SK-N-SH (cell line): Measurements from ENCODE around the gene ANKS1B. TPM values are rescaled to one million over a fixed set of nuclear protein-coding genes. Genes with fewer than 3 reads are reported as not detected.

Experiments used
- CTCF ChIA-PET: fragments of 300-600, 350-600 bp; formaldehyde crosslinking; extraction: SDS; loops from one replicate; lab custom pipeline; 2021; lab: Yijun Ruan, JAX
- POLR2A ChIA-PET: fragments of 350-600 bp; sonication (Branson Sonifier 250); formaldehyde crosslinking; extraction: SDS; loops from one replicate; lab custom pipeline; 2020; ENCODE audit warnings: antibody characterized with exemption, inconsistent platforms; lab: Yijun Ruan, JAX
- DNase-seq: peaks from one replicate; pipeline ENCODE4 v3.0.0; 2012
- H2AFZ ChIP-seq: fragments of 200-600 bp; sonication (generic); 2 replicates; pipeline ENCODE4 v1.8.1; 2016; ENCODE audit warnings: antibody characterized with exemption, mild to moderate bottlenecking, low read depth
- H3F3A ChIP-seq: fragments of 200-600 bp; sonication (generic); replicated peaks from 2 replicates; pipeline ENCODE3; 2016; ENCODE audit warnings: antibody characterized with exemption, mild to moderate bottlenecking; ENCODE audit not compliant: insufficient read depth
- H3K27ac ChIP-seq, 2 experiments: fragments of 200-500 bp in 1 of 2; fragments of 200-600 bp in 1 of 2; sonication (Bioruptor generic) in 1 of 2; sonication (generic), shearing (Covaris generic) in 1 of 2; 2 replicates each; pipeline versions ENCODE4 v1.5.1 to v1.6.1; 2014 to 2016; ENCODE audit warnings: low read depth in 2 of 2, inconsistent platforms in 1 of 2, low read length in 1 of 2, mild to moderate bottlenecking in 1 of 2, mixed read lengths in 1 of 2
- H3K27me3 ChIP-seq: fragments of 200-600 bp; sonication (generic), shearing (Covaris generic); 2 replicates; pipeline ENCODE4 v1.6.1; 2016; ENCODE audit warnings: mixed run types; ENCODE audit not compliant: insufficient read depth
- H3K36me3 ChIP-seq, 2 experiments: fragments of 200-500 bp in 1 of 2; fragments of 200-600 bp in 1 of 2; sonication (Bioruptor generic) in 1 of 2; sonication (generic) in 1 of 2; replicated peaks in 1 of 2; 2 replicates each; pipeline versions ENCODE3 to v1.5.1; 2014 to 2016; ENCODE audit warnings: low read length in 1 of 2, mild to moderate bottlenecking in 1 of 2; ENCODE audit not compliant: insufficient read depth in 2 of 2, control insufficient read depth in 1 of 2
- H3K4me1 ChIP-seq, 2 experiments: fragments of 200-500 bp in 1 of 2; fragments of 200-600 bp in 1 of 2; sonication (Bioruptor generic) in 1 of 2; sonication (generic), shearing (Covaris generic) in 1 of 2; 2 replicates each; pipeline versions ENCODE4 v1.5.1 to v1.6.1; 2014 to 2016; ENCODE audit warnings: low read depth in 1 of 2, low read length in 1 of 2, mixed run types in 1 of 2; ENCODE audit not compliant: insufficient read depth in 2 of 2, control insufficient read depth in 1 of 2
- H3K4me2 ChIP-seq: fragments of 200-600 bp; sonication (generic), shearing (Covaris generic); 2 replicates; pipeline ENCODE4 v1.6.1; 2017; ENCODE audit warnings: mixed run types
- H3K4me3 ChIP-seq, 2 experiments: fragments of 200-500 bp in 1 of 2; fragments of 200-600 bp in 1 of 2; sonication (Bioruptor generic) in 1 of 2; sonication (generic), shearing (Covaris generic) in 1 of 2; 2 replicates each; pipeline versions ENCODE4 v1.5.1 to v1.8.1; 2014 to 2016; ENCODE audit warnings: low read depth in 2 of 2, inconsistent platforms in 1 of 2, low read length in 1 of 2, mild to moderate bottlenecking in 1 of 2, mixed read lengths in 1 of 2, moderate library complexity in 1 of 2
- H3K79me2 ChIP-seq: fragments of 200-600 bp; sonication (generic); 2 replicates; pipeline ENCODE4 v1.8.1; 2017; ENCODE audit warnings: mild to moderate bottlenecking; ENCODE audit not compliant: insufficient read depth
- H3K9ac ChIP-seq: fragments of 200-600 bp; sonication (generic); 2 replicates; pipeline ENCODE4 v1.6.1; 2017; ENCODE audit warnings: mixed run types
- H3K9me2 ChIP-seq: fragments of 200-600 bp; sonication (generic); 2 replicates; pipeline ENCODE4 v1.6.1; 2017; ENCODE audit warnings: mixed run types
- H3K9me3 ChIP-seq: fragments of 200-600 bp; sonication (generic); 2 replicates; pipeline ENCODE4 v1.6.1; 2017; ENCODE audit warnings: mixed run types, mild to moderate bottlenecking, moderate library complexity
- H4K20me1 ChIP-seq: fragments of 200-600 bp; sonication (generic); 2 replicates; pipeline ENCODE4 v1.6.1; 2017; ENCODE audit warnings: mild to moderate bottlenecking, mixed run types; ENCODE audit not compliant: insufficient read depth
- ELF1 ChIP-seq: IDR thresholded peaks from 2 replicates; pipeline ENCODE4 v1.4.0; 2012
- EP300 ChIP-seq, 2 experiments: IDR thresholded peaks; 2 replicates each; pipeline versions ENCODE4 v1.4.0 to v1.6.1; 2012; ENCODE audit warnings: borderline replicate concordance in 1 of 2, low read depth in 1 of 2, low read length in 1 of 2
- FOXM1 ChIP-seq: IDR thresholded peaks from 2 replicates; pipeline ENCODE4 v1.4.0; 2012; ENCODE audit warnings: low read depth, mild to moderate bottlenecking
- GATA2 ChIP-seq: sonication (generic); formaldehyde crosslinking; IDR thresholded peaks from 2 replicates; pipeline ENCODE4 v1.5.0; 2020; ENCODE audit warnings: mild to moderate bottlenecking, missing genetic modification reagents
- IRF3 ChIP-seq: fragments of 150-350 bp; IDR thresholded peaks from 2 replicates; pipeline ENCODE4 v1.6.1; 2016; ENCODE audit warnings: mild to moderate bottlenecking, low read depth, low read length
- MXI1 ChIP-seq: IDR thresholded peaks from 2 replicates; pipeline ENCODE4 v1.6.1; 2012; ENCODE audit warnings: mild to moderate bottlenecking, low read depth, low read length, improper control_type of control experiment
- POLR2AphosphoS5 ChIP-seq: IDR thresholded peaks from 2 replicates; pipeline ENCODE4 v1.6.1; 2012; ENCODE audit warnings: low read depth, low read length
- RAD21 ChIP-seq: IDR thresholded peaks from 2 replicates; pipeline ENCODE4 v1.6.1; 2012; ENCODE audit warnings: mild to moderate bottlenecking, low read length
- SIN3A ChIP-seq: IDR thresholded peaks from 2 replicates; pipeline ENCODE4 v1.6.1; 2012; ENCODE audit warnings: low read depth, mild to moderate bottlenecking, low read length, moderate library complexity, borderline replicate concordance
- SMC3 ChIP-seq: IDR thresholded peaks from 2 replicates; pipeline ENCODE4 v1.6.1; 2012; ENCODE audit warnings: low read depth, low read length, improper control_type of control experiment
- TCF12 ChIP-seq: IDR thresholded peaks from 2 replicates; pipeline ENCODE4 v1.4.0; 2012
- WGBS: methylation state at CpG from one replicate; pipeline ENCODE4 v1.1.6; 2017; ENCODE audit warnings: low lambda C conversion rate; 5-methylcytosine and 5-hydroxymethylcytosine counted together
- polyA plus RNA-seq, 3 experiments: library from polyadenylated mRNA; depleted of rRNA; stranded (reverse); fragments of >200 nt; gene quantifications; 2 replicates each; pipeline ENCODE4 v1.2.3, GENCODE V29; 2012
- TF ChIP-seq, protein P1 (sequence below): IDR thresholded peaks from 2 replicates; pipeline ENCODE4 v1.4.0; 2012; ENCODE audit warnings: low read depth, borderline replicate concordance
- TF ChIP-seq, protein P2 (sequence below): fragments of 200-600 bp; sonication (generic); IDR thresholded peaks from 2 replicates; pipeline ENCODE4 v1.6.1; 2017; ENCODE audit warnings: antibody characterized with exemption, mild to moderate bottlenecking, moderate library complexity
- TF ChIP-seq, protein P3 (sequence below): IDR thresholded peaks from 2 replicates; pipeline ENCODE4 v1.4.0; 2012; ENCODE audit warnings: low read depth

Gene ANKS1B
- polyA plus RNA-seq, 1 of the 3 experiments (the other 2 are of a cell fraction), result 1.8 TPM

GRCh38 chr12:99620159-99620479 is 364.6 kb downstream of the ANKS1B start (continued):
- no peak for TF ChIP-seq IRF3

- no peaks in the 10 kb centered on the region for H3K36me3 ChIP-seq
- no peaks in the 10 kb centered on the region for H3K27me3 ChIP-seq
- H3K79me2 ChIP-seq, result no peaks in the 10 kb centered on the region
- POLR2A ChIA-PET, result no interaction called here
- H3K4me2 ChIP-seq, result no peak overlapping the region
- no peak overlapping the region for H3K9ac ChIP-seq
- H3K27ac ChIP-seq, result no peak overlapping the region
- WGBS, result 43% methylated on average over 5 of the region's 7 CpGs
- H3K9me3 ChIP-seq, result no peaks in the 10 kb centered on the region
- peak overlapping the region in 1 of 2 experiments; percentile 28; a peak in 1 of 4 replicates for H3K4me3 ChIP-seq
- no peaks in the 10 kb centered on the region for H4K20me1 ChIP-seq
- DNase-seq, result peak; percentile 22
- H3F3A ChIP-seq, result no peaks in the 10 kb centered on the region
- no peak overlapping the region for H2AFZ ChIP-seq
- H3K9me2 ChIP-seq, result no peaks in the 10 kb centered on the region
- no peaks in the 10 kb centered on the region for H3K4me1 ChIP-seq
- no peak for TF ChIP-seq SIN3A
- TF ChIP-seq, protein P1, sequence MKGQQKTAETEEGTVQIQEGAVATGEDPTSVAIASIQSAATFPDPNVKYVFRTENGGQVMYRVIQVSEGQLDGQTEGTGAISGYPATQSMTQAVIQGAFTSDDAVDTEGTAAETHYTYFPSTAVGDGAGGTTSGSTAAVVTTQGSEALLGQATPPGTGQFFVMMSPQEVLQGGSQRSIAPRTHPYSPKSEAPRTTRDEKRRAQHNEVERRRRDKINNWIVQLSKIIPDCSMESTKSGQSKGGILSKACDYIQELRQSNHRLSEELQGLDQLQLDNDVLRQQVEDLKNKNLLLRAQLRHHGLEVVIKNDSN, result no peak
- TF ChIP-seq, protein P2, sequence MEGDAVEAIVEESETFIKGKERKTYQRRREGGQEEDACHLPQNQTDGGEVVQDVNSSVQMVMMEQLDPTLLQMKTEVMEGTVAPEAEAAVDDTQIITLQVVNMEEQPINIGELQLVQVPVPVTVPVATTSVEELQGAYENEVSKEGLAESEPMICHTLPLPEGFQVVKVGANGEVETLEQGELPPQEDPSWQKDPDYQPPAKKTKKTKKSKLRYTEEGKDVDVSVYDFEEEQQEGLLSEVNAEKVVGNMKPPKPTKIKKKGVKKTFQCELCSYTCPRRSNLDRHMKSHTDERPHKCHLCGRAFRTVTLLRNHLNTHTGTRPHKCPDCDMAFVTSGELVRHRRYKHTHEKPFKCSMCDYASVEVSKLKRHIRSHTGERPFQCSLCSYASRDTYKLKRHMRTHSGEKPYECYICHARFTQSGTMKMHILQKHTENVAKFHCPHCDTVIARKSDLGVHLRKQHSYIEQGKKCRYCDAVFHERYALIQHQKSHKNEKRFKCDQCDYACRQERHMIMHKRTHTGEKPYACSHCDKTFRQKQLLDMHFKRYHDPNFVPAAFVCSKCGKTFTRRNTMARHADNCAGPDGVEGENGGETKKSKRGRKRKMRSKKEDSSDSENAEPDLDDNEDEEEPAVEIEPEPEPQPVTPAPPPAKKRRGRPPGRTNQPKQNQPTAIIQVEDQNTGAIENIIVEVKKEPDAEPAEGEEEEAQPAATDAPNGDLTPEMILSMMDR, result peak; percentile 65
- TF ChIP-seq SMC3, result peak; percentile 58
- TF ChIP-seq RAD21, result peak; percentile 71
- TF ChIP-seq IRF3, result no peak
- no peak for TF ChIP-seq TCF12
- CTCF ChIA-PET, result interaction anchor here (0.6 to 2.7 kb wide), 12 partner anchors 8 to 576 kb away, joined by 3 to 32 read pairs (median 8); no protein-coding TSS in a partner anchor
Measured at GRCh38 chr12:99619389-99620158, 365.2 kb downstream of the ANKS1B start.

- H3K9ac ChIP-seq, result no peak overlapping the region
- no peaks in the 10 kb centered on the region for H3K9me2 ChIP-seq
- DNase-seq, result no peak
- CTCF ChIA-PET, result interaction anchor here (2.0 kb wide), 1 partner anchor 575 kb away, joined by 7 read pairs; no protein-coding TSS in a partner anchor
- WGBS, result 59% methylated on average over 3 of the region's 4 CpGs
- H3K27me3 ChIP-seq, result no peaks in the 10 kb centered on the region
- H2AFZ ChIP-seq, result no peak overlapping the region
- H3K36me3 ChIP-seq, result no peaks in the 10 kb centered on the region
- H3K9me3 ChIP-seq, result no peaks in the 10 kb centered on the region
- H3K4me1 ChIP-seq, result no peaks in the 10 kb centered on the region
- no peaks in the 10 kb centered on the region for H3K79me2 ChIP-seq
- H3K4me3 ChIP-seq, result no peak overlapping the region
- H3K27ac ChIP-seq, result no peak overlapping the region; a peak in 1 of 4 replicates
- no peak overlapping the region for H3K4me2 ChIP-seq
- H3F3A ChIP-seq, result no peaks in the 10 kb centered on the region
- no peaks in the 10 kb centered on the region for H4K20me1 ChIP-seq
- POLR2A ChIA-PET, result no interaction called here
- TF ChIP-seq RAD21, result no peak
- TF ChIP-seq, protein P1, result no peak
- TF ChIP-seq GATA2 (CRISPR knock-in tag), result no peak
- TF ChIP-seq POLR2AphosphoS5, result no peak
- no peak for TF ChIP-seq FOXM1
- TF ChIP-seq, protein P3, sequence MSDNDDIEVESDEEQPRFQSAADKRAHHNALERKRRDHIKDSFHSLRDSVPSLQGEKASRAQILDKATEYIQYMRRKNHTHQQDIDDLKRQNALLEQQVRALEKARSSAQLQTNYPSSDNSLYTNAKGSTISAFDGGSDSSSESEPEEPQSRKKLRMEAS, result no peak
- no peak for TF ChIP-seq EP300 (IDR thresholded peaks at IDR 0.05; ENCODE audit: borderline replicate concordance in 1 of 2, low read depth in 1 of 2, low read length in 1 of 2)
- no peak for TF ChIP-seq ELF1
- TF ChIP-seq MXI1, result no peak
Measured at GRCh38 chr12:99618657-99619056, 366.1 kb downstream of the ANKS1B start.
